ENCODE data around the gene FTL. TPM values are rescaled to one million over a fixed set of nuclear protein-coding genes. Genes with fewer than 3 reads are reported as not detected.

Gene FTL
- polyA plus RNA-seq, 2 of the 4 experiments (the other 2 are of a cell fraction): 4,743 to 13,930 TPM

GRCh38 chr19:48945817-48946216, 19.3 kb upstream of the FTL start:
- TF ChIP-seq MAX (IDR thresholded peaks at IDR 0.05) (no peak), BHLHE40 (IDR thresholded peaks at IDR 0.05; ENCODE audit: low read depth, low read length) (no peak)
- no peak for FAIRE-seq
- 86% methylated on average over 2 of the region's 2 CpGs for WGBS (ENCODE audit: missing lambda C conversion rate)

GRCh38 chr19:48946463-48947257, 18.4 kb upstream of the FTL start:
- ChIA-PET CTCF (interaction anchor here (0.6 to 3.3 kb wide), 7 partner anchors 14 to 140 kb away, joined by 3 to 8 read pairs (median 4); partner anchors contain the start of genes DHDH, GYS1 and RUVBL2), POLR2A (interaction anchor here (1.1 kb wide), 2 partner anchors 8 to 13 kb away, joined by 3 to 4 read pairs; partner anchors contain the start of genes BAX and DHDH)
- FAIRE-seq: no peak
- no peaks in the 10 kb centered on the region for H3K9me3 ChIP-seq
- no peaks in the 10 kb centered on the region for H3K4me1 ChIP-seq
- 69% methylated on average over 8 of the region's 9 CpGs for WGBS (ENCODE audit: missing lambda C conversion rate)
- H3K27ac ChIP-seq: peak overlapping the region in 1 of 2 experiments; percentile 29; a peak in 2 of 6 replicates
- TF ChIP-seq KDM5A (IDR thresholded peaks at IDR 0.05) (no peak), HMGXB4 (CRISPR knock-in tag; IDR thresholded peaks at IDR 0.05; ENCODE audit: borderline replicate concordance) (no peak), TFCP2L1 (CRISPR knock-in tag; IDR thresholded peaks at IDR 0.05) (no peak), HOXB5 (CRISPR knock-in tag; IDR thresholded peaks at IDR 0.05) (no peak), PHF8 (IDR thresholded peaks at IDR 0.05; ENCODE audit: borderline replicate concordance, low read depth) (no peak), GATA3 (IDR thresholded peaks at IDR 0.05; ENCODE audit: borderline replicate concordance) (no peak), MYC (IDR thresholded peaks at IDR 0.05; ENCODE audit: borderline replicate concordance, low read length) (no peak), RFX5 (IDR thresholded peaks at IDR 0.05) (no peak), ELK1 (IDR thresholded peaks at IDR 0.05; ENCODE audit: low read depth, low read length) (no peak), CEBPB (IDR thresholded peaks at IDR 0.05) (no peak), SREBF2 (IDR thresholded peaks at IDR 0.05) (no peak), ZC3H11A (IDR thresholded peaks at IDR 0.05) (no peak), HDAC2 (IDR thresholded peaks at IDR 0.05) (no peak), BCL3 (IDR thresholded peaks at IDR 0.05) (no peak), FOSB (CRISPR knock-in tag; IDR thresholded peaks at IDR 0.05) (no peak), MAX (IDR thresholded peaks at IDR 0.05) (no peak), MAZ (IDR thresholded peaks at IDR 0.05; ENCODE audit: borderline replicate concordance, low read depth, low read length) (no peak)
- peak in 1 of 2 experiments; percentile 21; a peak in 3 of 6 replicates for ATAC-seq
- no peak overlapping the region for H3K4me2 ChIP-seq
- no peak overlapping the region for H3K4me3 ChIP-seq
- DNase-seq (ENCODE audit: low read depth in 1 of 2, low spot score in 1 of 2): no peak

More at GRCh38 chr19:48945817-48946216, 19.3 kb upstream of the FTL start:
- Histone ChIP-seq H3K9me3 (peaks cover 5% of the 10 kb centered on the region), H3K4me1 (no peaks in the 10 kb centered on the region), H3K4me3 (no peak overlapping the region), H3K27ac (peak overlapping the region in 1 of 2 experiments; percentile 29; a peak in 2 of 6 replicates), H3K4me2 (no peak overlapping the region)
- ATAC-seq (no peak), DNase-seq (ENCODE audit: low read depth in 1 of 2, low spot score in 1 of 2) (no peak)
- POLR2A ChIA-PET: interaction anchor here (1.1 kb wide), 2 partner anchors 9 to 13 kb away, joined by 3 to 4 read pairs; partner anchors contain the start of genes BAX and DHDH
- CTCF ChIA-PET: interaction anchor here (0.6 to 1.5 kb wide), 4 partner anchors 13 to 94 kb away, joined by 3 to 5 read pairs (median 4); partner anchors contain the start of genes DHDH, GYS1 and RUVBL2
